ENCODE measurements around the gene FGFBP1. TPM values are rescaled to one million over a fixed set of nuclear protein-coding genes. Genes with fewer than 3 reads are reported as not detected.

The FGFBP1 gene
- total RNA-seq, 1 experiment from 2014 or later, result 0.88 TPM

GRCh38 chr4:15955670-15956069, 17.1 kb upstream of the FGFBP1 start:
- POLR2A ChIA-PET, result no interaction called here
- no TSS peak for BruUV-seq (replicated peaks)
- no peak overlapping the region for H3K4me3 Mint-ChIP-seq (ENCODE audit: unreplicated experiment)

GRCh38 chr4:15953625-15954024, 15.1 kb upstream of the FGFBP1 start:
- no peaks in the 10 kb centered on the region for H3K36me3 Mint-ChIP-seq (ENCODE audit: insufficient read depth, unreplicated experiment)
- H3K27ac Mint-ChIP-seq (ENCODE audit: unreplicated experiment), result no peak overlapping the region
- H3K27me3 Mint-ChIP-seq (ENCODE audit: insufficient read depth, unreplicated experiment), result no peaks in the 10 kb centered on the region
- BruUV-seq (replicated peaks), result no TSS peak
- ChIA-PET CTCF (interaction anchor here (1.2 to 1.8 kb wide), 2 partner anchors 71 to 148 kb away, joined by 4 to 9 read pairs; no protein-coding TSS in a partner anchor), POLR2A (no interaction called here)
- H3K9me3 Mint-ChIP-seq (ENCODE audit: unreplicated experiment), result peaks cover 11% of the 10 kb centered on the region
- peak in 1 of 2 experiments; percentile 50 for DNase-seq
- intact Hi-C loops (cut with micrococcal nuclease; ENCODE audit: unreplicated experiment), result no loop called here
- no peak overlapping the region for H3K4me3 Mint-ChIP-seq (ENCODE audit: unreplicated experiment)
- TF ChIP-seq, protein P1, sequence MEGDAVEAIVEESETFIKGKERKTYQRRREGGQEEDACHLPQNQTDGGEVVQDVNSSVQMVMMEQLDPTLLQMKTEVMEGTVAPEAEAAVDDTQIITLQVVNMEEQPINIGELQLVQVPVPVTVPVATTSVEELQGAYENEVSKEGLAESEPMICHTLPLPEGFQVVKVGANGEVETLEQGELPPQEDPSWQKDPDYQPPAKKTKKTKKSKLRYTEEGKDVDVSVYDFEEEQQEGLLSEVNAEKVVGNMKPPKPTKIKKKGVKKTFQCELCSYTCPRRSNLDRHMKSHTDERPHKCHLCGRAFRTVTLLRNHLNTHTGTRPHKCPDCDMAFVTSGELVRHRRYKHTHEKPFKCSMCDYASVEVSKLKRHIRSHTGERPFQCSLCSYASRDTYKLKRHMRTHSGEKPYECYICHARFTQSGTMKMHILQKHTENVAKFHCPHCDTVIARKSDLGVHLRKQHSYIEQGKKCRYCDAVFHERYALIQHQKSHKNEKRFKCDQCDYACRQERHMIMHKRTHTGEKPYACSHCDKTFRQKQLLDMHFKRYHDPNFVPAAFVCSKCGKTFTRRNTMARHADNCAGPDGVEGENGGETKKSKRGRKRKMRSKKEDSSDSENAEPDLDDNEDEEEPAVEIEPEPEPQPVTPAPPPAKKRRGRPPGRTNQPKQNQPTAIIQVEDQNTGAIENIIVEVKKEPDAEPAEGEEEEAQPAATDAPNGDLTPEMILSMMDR (IDR thresholded peaks at IDR 0.05; ENCODE audit: insufficient read depth in 1 of 2, low read depth in 1 of 2, low read length in 1 of 2, severe bottlenecking in 1 of 2, unreplicated experiment in 1 of 2), result no peak
- no peak overlapping the region for H3K4me3 ChIP-seq (ENCODE audit: low read depth, low read length)
- H3K9me3 ChIP-seq, result peaks cover 21% of the 10 kb centered on the region
- H3K4me1 ChIP-seq, result peaks cover 8% of the 10 kb centered on the region; the same call in 1 of the 2 replicates
- no peaks in the 10 kb centered on the region for H3K27me3 ChIP-seq (replicated peaks; ENCODE audit: control insufficient read depth, insufficient read depth, low read length)
- no peaks in the 10 kb centered on the region for H3K36me3 ChIP-seq (ENCODE audit: control insufficient read depth, insufficient read depth, low read length)
- peaks cover 5% of the 10 kb centered on the region for H3K4me1 Mint-ChIP-seq (ENCODE audit: low read depth, unreplicated experiment)

More at GRCh38 chr4:15955670-15956069, 17.1 kb upstream of the FGFBP1 start:
- no peaks in the 10 kb centered on the region for H3K36me3 ChIP-seq (ENCODE audit: control insufficient read depth, insufficient read depth, low read length)
- H3K9me3 Mint-ChIP-seq (ENCODE audit: unreplicated experiment), result peaks cover 11% of the 10 kb centered on the region
- peaks cover 5% of the 10 kb centered on the region for H3K4me1 Mint-ChIP-seq (ENCODE audit: low read depth, unreplicated experiment)
- H3K4me1 ChIP-seq, result peaks cover 8% of the 10 kb centered on the region; the same call in 1 of the 2 replicates
- no peak for DNase-seq
- H3K27me3 ChIP-seq (replicated peaks; ENCODE audit: control insufficient read depth, insufficient read depth, low read length), result no peaks in the 10 kb centered on the region
- no peaks in the 10 kb centered on the region for H3K36me3 Mint-ChIP-seq (ENCODE audit: insufficient read depth, unreplicated experiment)
- TF ChIP-seq, protein P1 (IDR thresholded peaks at IDR 0.05; ENCODE audit: insufficient read depth in 1 of 2, low read depth in 1 of 2, low read length in 1 of 2, severe bottlenecking in 1 of 2, unreplicated experiment in 1 of 2), result no peak
- H3K27me3 Mint-ChIP-seq (ENCODE audit: insufficient read depth, unreplicated experiment), result no peaks in the 10 kb centered on the region
- CTCF ChIA-PET, result interaction anchor here (0.9 to 1.7 kb wide), 10 partner anchors 10 to 486 kb away, joined by 3 to 57 read pairs (median 5); partner anchors contain the start of gene CC2D2A
- no peak overlapping the region for H3K27ac Mint-ChIP-seq (ENCODE audit: unreplicated experiment)
- no peak overlapping the region for H3K4me3 ChIP-seq (ENCODE audit: low read depth, low read length)
- peaks cover 21% of the 10 kb centered on the region for H3K9me3 ChIP-seq
- intact Hi-C loops (cut with micrococcal nuclease; ENCODE audit: unreplicated experiment), result loop anchor here (1.0 kb wide), 3 partner anchors 73 to 476 kb away; no protein-coding TSS in a partner anchor

DNA sequence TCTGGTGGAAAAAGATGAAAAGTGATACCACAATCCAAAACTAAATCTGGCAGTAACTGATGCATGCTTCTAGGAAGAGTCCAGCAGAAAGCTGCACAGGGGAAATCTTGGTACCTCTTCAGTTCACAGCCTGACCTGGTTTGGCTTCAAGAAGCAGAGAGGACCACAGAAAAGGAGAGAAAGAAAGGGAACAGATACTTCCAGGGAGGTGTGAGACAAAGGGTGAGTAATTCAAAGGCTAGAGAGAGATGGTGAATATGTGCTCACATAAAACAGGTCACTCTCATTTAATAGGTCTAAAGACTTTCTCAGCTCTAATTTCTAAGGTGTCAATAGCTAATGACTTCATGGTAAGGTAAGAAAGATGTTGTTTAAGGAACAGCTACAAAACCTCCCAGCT, 13.2 kb upstream of the FGFBP1 start:
- Mint-ChIP-seq H3K9me3 (ENCODE audit: unreplicated experiment) (peaks cover 11% of the 10 kb centered on the region), H3K4me1 (ENCODE audit: low read depth, unreplicated experiment) (peaks cover 5% of the 10 kb centered on the region), H3K4me3 (ENCODE audit: unreplicated experiment) (no peak overlapping the region), H3K27ac (ENCODE audit: unreplicated experiment) (no peak overlapping the region), H3K36me3 (ENCODE audit: insufficient read depth, unreplicated experiment) (no peaks in the 10 kb centered on the region), H3K27me3 (ENCODE audit: insufficient read depth, unreplicated experiment) (no peaks in the 10 kb centered on the region)
- ChIA-PET POLR2A (no interaction called here), CTCF (no interaction called here)
- Histone ChIP-seq H3K9me3 (peaks cover 21% of the 10 kb centered on the region), H3K4me3 (ENCODE audit: low read depth, low read length) (no peak overlapping the region), H3K4me1 (peaks cover 8% of the 10 kb centered on the region; the same call in 1 of the 2 replicates), H3K36me3 (ENCODE audit: control insufficient read depth, insufficient read depth, low read length) (no peaks in the 10 kb centered on the region), H3K27me3 (replicated peaks; ENCODE audit: control insufficient read depth, insufficient read depth, low read length) (no peaks in the 10 kb centered on the region)
- no peak for DNase-seq
- BruUV-seq (replicated peaks), result no TSS peak
- TF ChIP-seq, protein P1 (IDR thresholded peaks at IDR 0.05; ENCODE audit: insufficient read depth in 1 of 2, low read depth in 1 of 2, low read length in 1 of 2, severe bottlenecking in 1 of 2, unreplicated experiment in 1 of 2), result no peak
- intact Hi-C loops (cut with micrococcal nuclease; ENCODE audit: unreplicated experiment), result no loop called here
